GM12878 (cell line): ENCODE data around the gene ASB4. TPM values are rescaled to one million over a fixed set of nuclear protein-coding genes. Genes with fewer than 3 reads are reported as not detected.

Experiments
- ATAC-seq: fragments of 200-7000 bp; cut with Tn5 transposase; 3 replicates; pipeline ENCODE4 v1.9.1; 2020; ENCODE audit warnings: mild to moderate bottlenecking, moderate library complexity
- BruUV-seq: library from RNA; stranded (reverse); fragments of 400-500 nt; replicated peaks from 2 replicates; lab custom pipeline; 2021; lab: Mats Ljungman, UMichigan
- CTCF ChIA-PET: fragments of 300-600 bp; sonication (Branson Sonifier 250); formaldehyde crosslinking; extraction: SDS; loops from one replicate; lab custom pipeline; 2021; ENCODE audit warnings: inconsistent platforms; lab: Yijun Ruan, JAX
- POLR2A ChIA-PET: fragments of 350-600 bp; formaldehyde crosslinking; extraction: SDS; loops from one replicate; lab custom pipeline; 2021; ENCODE audit warnings: inconsistent platforms; lab: Charles Lee
- RAD21 ChIA-PET: fragments of 300-600 bp; sonication (Branson Sonifier 250); formaldehyde crosslinking; loops from one replicate; lab custom pipeline; 2023; ENCODE audit warnings: antibody characterized with exemption; ENCODE audit not compliant: unreplicated experiment; lab: Charles Lee
- SMC1A ChIA-PET: fragments of 300-600 bp; sonication (Branson Sonifier 250); formaldehyde crosslinking; loops from one replicate; lab custom pipeline; 2023; ENCODE audit not compliant: unreplicated experiment, uncharacterized antibody; lab: Charles Lee
- DNase-seq: peaks from one replicate; pipeline ENCODE4 v3.0.0-alpha.2; 2011; ENCODE audit warnings: low read depth, low spot score
- FAIRE-seq: peaks from 3 replicates; lab custom pipeline; 2011; peaks lifted over from hg19 to GRCh38; lab: Jason Lieb, UNC
- H2AFZ ChIP-seq: 2 replicates; pipeline ENCODE4 v1.6.0; 2011; ENCODE audit warnings: low read depth, low read length, control low read depth; ENCODE audit not compliant: control insufficient read depth
- H3K27ac ChIP-seq: 2 replicates; pipeline ENCODE4 v1.5.1; 2011; ENCODE audit warnings: control low read depth; ENCODE audit not compliant: control insufficient read depth, insufficient read depth
- H3K27me3 ChIP-seq, 2 experiments: replicated peaks in 1 of 2; 2 replicates each; pipeline versions ENCODE4 v1.6.0 to v1.6.1; 2011; ENCODE audit warnings: low read length in 1 of 2; ENCODE audit not compliant: control insufficient read depth in 2 of 2, insufficient read depth in 2 of 2
- H3K36me3 ChIP-seq, 2 experiments: 2 replicates each; pipeline ENCODE4 v1.5.1; 2011; ENCODE audit warnings: low read length in 1 of 2; ENCODE audit not compliant: control insufficient read depth in 2 of 2, insufficient read depth in 2 of 2
- H3K4me1 ChIP-seq: 2 replicates; pipeline ENCODE4 v1.6.1; 2011; ENCODE audit warnings: mild to moderate bottlenecking, low read length, moderate library complexity, mixed read lengths; ENCODE audit not compliant: control insufficient read depth, insufficient read depth
- H3K4me2 ChIP-seq: 2 replicates; pipeline ENCODE4 v1.6.0; 2011; ENCODE audit warnings: control low read depth; ENCODE audit not compliant: control insufficient read depth, insufficient read depth
- H3K4me3 ChIP-seq: fragments of 200-600 bp; sonication (generic); 2 replicates; pipeline ENCODE4 v1.5.1; 2016
- H3K79me2 ChIP-seq: 2 replicates; pipeline ENCODE4 v1.6.0; 2011; ENCODE audit warnings: low read length; ENCODE audit not compliant: control insufficient read depth, insufficient read depth
- H3K9ac ChIP-seq: 2 replicates; pipeline ENCODE4 v1.8.0; 2011; ENCODE audit warnings: low read length, control low read depth, mixed read lengths; ENCODE audit not compliant: control insufficient read depth, insufficient read depth
- H3K9me3 ChIP-seq: replicated peaks from 3 replicates; pipeline ENCODE4 v1.5.1; 2011; ENCODE audit warnings: mild to moderate bottlenecking, low read length; ENCODE audit not compliant: control insufficient read depth, insufficient read depth
- H4K20me1 ChIP-seq: 2 replicates; pipeline ENCODE4 v1.6.0; 2011; ENCODE audit not compliant: control insufficient read depth, insufficient read depth
- IKZF1 ChIP-seq: fragments of 450-650 bp; conservative IDR thresholded peaks from 2 replicates; pipeline ENCODE4 v1.6.1; 2017; ENCODE audit warnings: antibody characterized with exemption, mild to moderate bottlenecking
- JUNB ChIP-seq: IDR thresholded peaks from 2 replicates; pipeline ENCODE4 v1.6.1; 2016; ENCODE audit warnings: antibody characterized with exemption, mild to moderate bottlenecking
- NFIC ChIP-seq: IDR thresholded peaks from 2 replicates; pipeline ENCODE4 v1.6.1; 2012; ENCODE audit warnings: low read depth, mild to moderate bottlenecking, inconsistent platforms, low read length, moderate library complexity
- PBX3 ChIP-seq: IDR thresholded peaks from 2 replicates; pipeline ENCODE4 v1.6.1; 2011; ENCODE audit warnings: mild to moderate bottlenecking, low read depth, low read length, moderate library complexity; ENCODE audit not compliant: insufficient replicate concordance
- POLR2AphosphoS2 ChIP-seq: IDR thresholded peaks from 2 replicates; pipeline ENCODE4 v1.6.1; 2011; ENCODE audit warnings: low read depth, mild to moderate bottlenecking, low read length, improper control_type of control experiment, moderate library complexity
- ZBTB11 ChIP-seq: fragments of 450-650 bp; formaldehyde crosslinking; IDR thresholded peaks from 2 replicates; pipeline ENCODE4 v1.5.0; 2022; ENCODE audit warnings: mild to moderate bottlenecking, missing genetic modification characterization
- ZNF207 ChIP-seq: fragments of 450-650 bp; IDR thresholded peaks from 2 replicates; pipeline ENCODE4 v1.6.1; 2014; ENCODE audit warnings: antibody characterized with exemption, mild to moderate bottlenecking, borderline replicate concordance
- ZNF687 ChIP-seq: fragments of 450-650 bp; IDR thresholded peaks from 2 replicates; pipeline ENCODE4 v1.6.1; 2017; ENCODE audit warnings: mild to moderate bottlenecking, moderate library complexity
- ZZZ3 ChIP-seq: IDR thresholded peaks from 2 replicates; pipeline ENCODE4 v1.6.1; 2011; ENCODE audit warnings: low read depth; ENCODE audit not compliant: control insufficient read depth, insufficient read length
- WGBS: methylation state at CpG from one replicate; pipeline ENCODE4 v1.1.6; 2016; ENCODE audit warnings: low lambda C conversion rate; ENCODE audit not compliant: insufficient replicate concordance, insufficient coverage; ENCODE audit errors: missing lambda C conversion rate; 5-methylcytosine and 5-hydroxymethylcytosine counted together
- in situ Hi-C: fragments of 300-500 bp; cut with MboI; formaldehyde crosslinking; loops from 9 replicates; pipeline ENCODE4 v1.14.3; 2018; ENCODE audit warnings: mixed read lengths
- intact Hi-C: fragments of 100-400 bp; cut with micrococcal nuclease; formaldehyde crosslinking; loops from one replicate; pipeline ENCODE4 v1.14.2; 2022; ENCODE audit not compliant: unreplicated experiment
- polyA plus RNA-seq, 11 experiments: library from polyadenylated mRNA; depleted of rRNA in 4 of 11; unstranded in 6 of 11; stranded (reverse) in 5 of 11; fragments of >200 nt; fragmentation: Nextera tagmentation in 4 of 11; fragmentation: Illumina TruSeq in 1 of 11; extraction: Ambion mirVana in 4 of 11; extraction: Trizol in 1 of 11; gene quantifications; 1 replicate in 1 of 11; 2 replicates in 10 of 11; pipeline versions ENCODE4 v1.2.1 to v1.2.3, GENCODE V29; 2011 to 2016; ENCODE audit warnings: inconsistent platforms in 2 of 11, missing spikeins in 2 of 11, low read depth in 1 of 11
- total RNA-seq, 4 experiments: library from RNA; depleted of rRNA in 3 of 4; stranded (reverse); fragments of >200 nt in 3 of 4; fragmentation: Illumina TruSeq in 1 of 4; extraction: Trizol in 1 of 4; gene quantifications; 2 replicates each; pipeline versions ENCODE4 v1.2.1 to v1.2.3, GENCODE V29; 2013 to 2021

Gene ASB4
- total and polyA plus RNA-seq, 10 of the 15 experiments (the other 5 are each of a cell fraction or from before 2014, with no cell fraction given): 0.12 to 1.1 TPM; not detected in 8

- intact Hi-C loops (no loop called here), in situ Hi-C loops (no loop called here)
- DNase-seq (no peak), ATAC-seq (no peak), FAIRE-seq (no peak)
- 33% methylated on average over 3 of the region's 3 CpGs for WGBS
- CTCF ChIA-PET: interaction anchor here (1.1 to 2.0 kb wide), 4 partner anchors 30 to 656 kb away, joined by 4 to 9 read pairs (median 6); no protein-coding TSS in a partner anchor
- TF ChIP-seq ZNF687 (no peak), ZZZ3 (no peak), ZNF207 (no peak), POLR2AphosphoS2 (no peak), PBX3 (no peak), ZBTB11 (CRISPR knock-in tag) (no peak), JUNB (no peak), NFIC (no peak), IKZF1 (no peak)
- H3K79me2 ChIP-seq: no peaks in the 10 kb centered on the region
- no TSS peak for BruUV-seq
- H3K4me1 ChIP-seq: no peaks in the 10 kb centered on the region
- H3K9me3 ChIP-seq: no peaks in the 10 kb centered on the region
- H3K4me3 ChIP-seq: no peak overlapping the region
- SMC1A ChIA-PET: interaction anchor here (1.2 to 2.0 kb wide), 4 partner anchors 11 to 62 kb away, joined by 3 to 5 read pairs (median 4); no protein-coding TSS in a partner anchor
- H3K27ac ChIP-seq: no peak overlapping the region
- POLR2A ChIA-PET: no interaction called here
- no peak overlapping the region for H2AFZ ChIP-seq
- H3K9ac ChIP-seq: no peak overlapping the region
- no peaks in the 10 kb centered on the region for H3K36me3 ChIP-seq
- no peak overlapping the region for H3K4me2 ChIP-seq
- RAD21 ChIA-PET: no interaction called here
- no peaks in the 10 kb centered on the region for H4K20me1 ChIP-seq
- no peaks in the 10 kb centered on the region; a peak in 1 of 4 replicates for H3K27me3 ChIP-seq
Measured at GRCh38 chr7:95558864-95559263, 73.1 kb downstream of the ASB4 start.
